Activated naive CD8-positive, alpha-beta T cell treated with anti-CD3 and anti-CD28 coated beads for 36 hours (primary cell): Measurements from ENCODE around the gene TIPARP. TPM values are rescaled to one million over a fixed set of nuclear protein-coding genes. Genes with fewer than 3 reads are reported as not detected.
A peak's percentile ranks its signal among the peaks of the same experiment; 100 is the strongest.
"Not testable (repeated sequence)": the region's sequence is repeated elsewhere in the genome, so short reads cannot be mapped to it uniquely, and the experiment has no call there.

Source experiments
- DNase-seq: peaks from one replicate; pipeline ENCODE4 v3.0.0; 2021
- H3K27ac Mint-ChIP-seq: one replicate; pipeline ENCODE4 v1.8.0; 2022; ENCODE audit warnings: mild to moderate bottlenecking, moderate library complexity, mixed read lengths
- H3K27me3 Mint-ChIP-seq: one replicate; pipeline ENCODE4 v1.8.0; 2022; ENCODE audit warnings: mild to moderate bottlenecking, mixed read lengths
- H3K36me3 Mint-ChIP-seq: one replicate; pipeline ENCODE4 v1.8.0; 2021; ENCODE audit warnings: mild to moderate bottlenecking, mixed read lengths
- H3K4me1 Mint-ChIP-seq: one replicate; pipeline ENCODE4 v1.8.0; 2021; ENCODE audit warnings: mixed read lengths
- H3K4me3 Mint-ChIP-seq: one replicate; pipeline ENCODE4 v1.8.0; 2022; ENCODE audit warnings: mild to moderate bottlenecking, moderate library complexity, mixed read lengths
- H3K9me3 Mint-ChIP-seq: one replicate; pipeline ENCODE4 v1.8.0; 2022; ENCODE audit warnings: mixed read lengths
- total RNA-seq, 2 experiments: library from RNA; stranded (reverse); gene quantifications; one replicate each; pipeline ENCODE4 v1.2.3, GENCODE V29; 2021

The TIPARP gene
- total RNA-seq, 2 experiments from 2014 or later, result 26.9 to 27.0 TPM

GRCh38 chr3:156639414-156640023, 34.9 kb upstream of the TIPARP start:
- peaks cover 13% of the 10 kb centered on the region for H3K4me1 Mint-ChIP-seq

GRCh38 chr3:156641618-156641975, 32.8 kb upstream of the TIPARP start:
- Mint-ChIP-seq H3K27ac (no peak overlapping the region), H3K4me3 (no peak overlapping the region), H3K9me3 (peaks cover under 1% of the 10 kb centered on the region), H3K27me3 (peaks cover 3% of the 10 kb centered on the region), H3K4me1 (peaks cover 13% of the 10 kb centered on the region), H3K36me3 (peaks cover under 1% of the 10 kb centered on the region)
- no peak for DNase-seq

More at GRCh38 chr3:156639414-156640023, 34.9 kb upstream of the TIPARP start:
- Mint-ChIP-seq H3K27ac (no peak overlapping the region), H3K27me3 (no peaks in the 10 kb centered on the region), H3K36me3 (no peaks in the 10 kb centered on the region), H3K9me3 (no peaks in the 10 kb centered on the region), H3K4me3 (no peak overlapping the region)
- no peak for DNase-seq

- Mint-ChIP-seq H3K27ac (peak overlapping the region; percentile 71), H3K9me3 (peaks cover 3% of the 10 kb centered on the region), H3K27me3 (peaks cover 9% of the 10 kb centered on the region), H3K4me1 (peaks cover 13% of the 10 kb centered on the region), H3K36me3 (peaks cover 3% of the 10 kb centered on the region), H3K4me3 (no peak overlapping the region)
- DNase-seq, result no peak
These were observed 31.4 kb upstream of the TIPARP start for GRCh38 chr3:156642750-156643728.

GRCh38 chr3:156643729-156644389, 30.5 kb upstream of the TIPARP start:
- Mint-ChIP-seq H3K9me3 (peaks cover 3% of the 10 kb centered on the region), H3K4me3 (peak overlapping the region; percentile 53), H3K36me3 (peaks cover 3% of the 10 kb centered on the region), H3K4me1 (peaks cover 13% of the 10 kb centered on the region), H3K27ac (peak overlapping the region; percentile 71), H3K27me3 (peaks cover 9% of the 10 kb centered on the region)
- DNase-seq, result peak; percentile 39

GRCh38 chr3:156644958-156645357, 29.4 kb upstream of the TIPARP start:
- Mint-ChIP-seq H3K27me3 (peaks cover 9% of the 10 kb centered on the region), H3K36me3 (peaks cover 3% of the 10 kb centered on the region), H3K4me3 (no peak overlapping the region), H3K4me1 (peaks cover 13% of the 10 kb centered on the region), H3K9me3 (peaks cover 3% of the 10 kb centered on the region), H3K27ac (no peak overlapping the region)
- no peak for DNase-seq

GRCh38 chr3:156646958-156647357, 27.4 kb upstream of the TIPARP start:
- no peak overlapping the region for H3K4me3 Mint-ChIP-seq

GRCh38 chr3:156648086-156648485, 26.3 kb upstream of the TIPARP start:
- Mint-ChIP-seq H3K4me1 (peaks cover 8% of the 10 kb centered on the region), H3K36me3 (peaks cover 3% of the 10 kb centered on the region), H3K27ac (no peak overlapping the region), H3K4me3 (no peak overlapping the region), H3K27me3 (peaks cover 10% of the 10 kb centered on the region), H3K9me3 (peaks cover 3% of the 10 kb centered on the region)
- no peak for DNase-seq

More at GRCh38 chr3:156646958-156647357, 27.4 kb upstream of the TIPARP start:
- Mint-ChIP-seq H3K27ac (no peak overlapping the region), H3K27me3 (peaks cover 9% of the 10 kb centered on the region), H3K9me3 (peaks cover 3% of the 10 kb centered on the region), H3K4me1 (peaks cover 13% of the 10 kb centered on the region), H3K36me3 (peaks cover 3% of the 10 kb centered on the region)
- no peak for DNase-seq

GRCh38 chr3:156649681-156650080, 24.7 kb upstream of the TIPARP start:
- peaks cover 13% of the 10 kb centered on the region for H3K27me3 Mint-ChIP-seq

GRCh38 chr3:156652661-156653060, 21.7 kb upstream of the TIPARP start:
- H3K36me3 Mint-ChIP-seq, H3K27ac Mint-ChIP-seq, DNase-seq, H3K4me1 Mint-ChIP-seq, H3K9me3 Mint-ChIP-seq, H3K27me3 Mint-ChIP-seq, H3K4me3 Mint-ChIP-seq: not testable (repeated sequence)

More at GRCh38 chr3:156649681-156650080, 24.7 kb upstream of the TIPARP start:
- DNase-seq, result no peak
- Mint-ChIP-seq H3K9me3 (peaks cover 3% of the 10 kb centered on the region), H3K27ac (no peak overlapping the region), H3K36me3 (peaks cover 3% of the 10 kb centered on the region), H3K4me3 (no peak overlapping the region), H3K4me1 (no peaks in the 10 kb centered on the region)

- peaks cover 3% of the 10 kb centered on the region for H3K4me1 Mint-ChIP-seq
- H3K27me3 Mint-ChIP-seq, result peaks cover 3% of the 10 kb centered on the region
- no peaks in the 10 kb centered on the region for H3K36me3 Mint-ChIP-seq
- DNase-seq, result no peak
- no peaks in the 10 kb centered on the region for H3K9me3 Mint-ChIP-seq
- no peak overlapping the region for H3K4me3 Mint-ChIP-seq
- no peak overlapping the region for H3K27ac Mint-ChIP-seq
These were observed 19.6 kb upstream of the TIPARP start for GRCh38 chr3:156654834-156655233.

- Mint-ChIP-seq H3K9me3 (no peaks in the 10 kb centered on the region), H3K4me3 (no peak overlapping the region), H3K36me3 (no peaks in the 10 kb centered on the region), H3K27me3 (peaks cover 3% of the 10 kb centered on the region), H3K4me1 (peaks cover 3% of the 10 kb centered on the region), H3K27ac (no peak overlapping the region)
- DNase-seq, result no peak
These were observed 18.4 kb upstream of the TIPARP start for GRCh38 chr3:156655819-156656550.

GRCh38 chr3:156657440-156657839, 16.9 kb upstream of the TIPARP start:
- Mint-ChIP-seq H3K27me3 (peaks cover 3% of the 10 kb centered on the region), H3K27ac (no peak overlapping the region), H3K4me1 (peaks cover 9% of the 10 kb centered on the region), H3K36me3 (no peaks in the 10 kb centered on the region), H3K9me3 (no peaks in the 10 kb centered on the region), H3K4me3 (no peak overlapping the region)
- DNase-seq, result no peak

GRCh38 chr3:156657862-156658731, 16.3 kb upstream of the TIPARP start:
- H3K4me1 Mint-ChIP-seq, result peaks cover 11% of the 10 kb centered on the region
- no peak for DNase-seq
- no peak overlapping the region for H3K4me3 Mint-ChIP-seq
- peaks cover 3% of the 10 kb centered on the region for H3K27me3 Mint-ChIP-seq
- H3K36me3 Mint-ChIP-seq, result no peaks in the 10 kb centered on the region
- H3K9me3 Mint-ChIP-seq, result no peaks in the 10 kb centered on the region
- H3K27ac Mint-ChIP-seq, result no peak overlapping the region

- H3K27ac Mint-ChIP-seq, result no peak overlapping the region
- no peaks in the 10 kb centered on the region for H3K36me3 Mint-ChIP-seq
- no peaks in the 10 kb centered on the region for H3K9me3 Mint-ChIP-seq
- peaks cover 13% of the 10 kb centered on the region for H3K4me1 Mint-ChIP-seq
- DNase-seq, result no peak
- no peak overlapping the region for H3K4me3 Mint-ChIP-seq
- no peaks in the 10 kb centered on the region for H3K27me3 Mint-ChIP-seq
These were observed 15.7 kb upstream of the TIPARP start for GRCh38 chr3:156658732-156659090.
